Osteocyte (in vitro differentiated cells): ENCODE data around the gene SHKBP1. TPM values are rescaled to one million over a fixed set of nuclear protein-coding genes. Genes with fewer than 3 reads are reported as not detected.

Experiments
- DNase-seq: peaks from one replicate; pipeline ENCODE4 v3.0.0; 2021; ENCODE audit warnings: mixed read lengths; ENCODE audit not compliant: unreplicated experiment; ENCODE audit errors: extremely low spot score
- H3K27ac Mint-ChIP-seq: one replicate; pipeline ENCODE4 v1.8.0; 2021; ENCODE audit warnings: mild to moderate bottlenecking, mixed read lengths; ENCODE audit not compliant: unreplicated experiment
- H3K27me3 Mint-ChIP-seq: one replicate; pipeline ENCODE4 v1.8.0; 2021; ENCODE audit warnings: mixed read lengths; ENCODE audit not compliant: unreplicated experiment
- H3K36me3 Mint-ChIP-seq: one replicate; pipeline ENCODE4 v1.8.0; 2021; ENCODE audit warnings: mixed read lengths; ENCODE audit not compliant: unreplicated experiment
- H3K4me1 Mint-ChIP-seq: one replicate; pipeline ENCODE4 v1.8.0; 2021; ENCODE audit warnings: mixed read lengths; ENCODE audit not compliant: unreplicated experiment
- H3K4me3 Mint-ChIP-seq: one replicate; pipeline ENCODE4 v1.8.0; 2021; ENCODE audit warnings: mild to moderate bottlenecking, moderate library complexity, mixed read lengths; ENCODE audit not compliant: unreplicated experiment
- H3K9me3 Mint-ChIP-seq: one replicate; pipeline ENCODE4 v1.8.0; 2021; ENCODE audit warnings: mixed read lengths; ENCODE audit not compliant: unreplicated experiment
- CTCF ChIP-seq: fragments of 200-600 bp; sonication (generic); IDR thresholded peaks from 2 replicates; pipeline ENCODE4 v1.5.0; 2021; ENCODE audit warnings: antibody characterized with exemption, mild to moderate bottlenecking, moderate library complexity
- total RNA-seq: library from RNA; stranded (reverse); gene quantifications from 2 replicates; pipeline ENCODE4 v1.2.1, GENCODE V29; 2021

Gene SHKBP1
- total RNA-seq, 1 donor from 2014 or later = 53.8 TPM

GRCh38 chr19:40550951-40551350, 25.7 kb upstream of the SHKBP1 start:
- no peaks in the 10 kb centered on the region for H3K36me3 Mint-ChIP-seq

GRCh38 chr19:40552848-40553247, 23.8 kb upstream of the SHKBP1 start:
- H3K9me3 Mint-ChIP-seq = no peaks in the 10 kb centered on the region
- H3K36me3 Mint-ChIP-seq = no peaks in the 10 kb centered on the region
- H3K4me1 Mint-ChIP-seq = peaks cover 6% of the 10 kb centered on the region
- H3K27ac Mint-ChIP-seq = no peak overlapping the region
- peaks cover 65% of the 10 kb centered on the region for H3K27me3 Mint-ChIP-seq
- no peak for TF ChIP-seq CTCF
- no peak overlapping the region for H3K4me3 Mint-ChIP-seq
- DNase-seq = no peak

More at GRCh38 chr19:40550951-40551350, 25.7 kb upstream of the SHKBP1 start:
- DNase-seq = no peak
- Mint-ChIP-seq H3K4me1 (peaks cover 6% of the 10 kb centered on the region), H3K27me3 (peaks cover 70% of the 10 kb centered on the region), H3K9me3 (no peaks in the 10 kb centered on the region), H3K27ac (no peak overlapping the region), H3K4me3 (no peak overlapping the region)
- no peak for TF ChIP-seq CTCF

- peaks cover 58% of the 10 kb centered on the region for H3K27me3 Mint-ChIP-seq
- no peak overlapping the region for H3K27ac Mint-ChIP-seq
- no peak overlapping the region for H3K4me3 Mint-ChIP-seq
- peaks cover 2% of the 10 kb centered on the region for H3K4me1 Mint-ChIP-seq
- no peak for DNase-seq
- H3K36me3 Mint-ChIP-seq = no peaks in the 10 kb centered on the region
- no peaks in the 10 kb centered on the region for H3K9me3 Mint-ChIP-seq
- no peak for TF ChIP-seq CTCF
Measured at GRCh38 chr19:40553885-40554857, 22.5 kb upstream of the SHKBP1 start.

- Mint-ChIP-seq H3K9me3 (no peaks in the 10 kb centered on the region), H3K27me3 (peaks cover 55% of the 10 kb centered on the region), H3K27ac (no peak overlapping the region), H3K36me3 (no peaks in the 10 kb centered on the region), H3K4me3 (no peak overlapping the region), H3K4me1 (no peaks in the 10 kb centered on the region)
- no peak for TF ChIP-seq CTCF
- DNase-seq = no peak
Measured at GRCh38 chr19:40555978-40556689, 20.5 kb upstream of the SHKBP1 start.

GRCh38 chr19:40556953-40557530, 19.6 kb upstream of the SHKBP1 start:
- TF ChIP-seq CTCF = no peak
- H3K4me1 Mint-ChIP-seq = no peaks in the 10 kb centered on the region
- H3K27me3 Mint-ChIP-seq = peaks cover 58% of the 10 kb centered on the region
- no peaks in the 10 kb centered on the region for H3K36me3 Mint-ChIP-seq
- H3K9me3 Mint-ChIP-seq = no peaks in the 10 kb centered on the region
- no peak for DNase-seq
- no peak overlapping the region for H3K4me3 Mint-ChIP-seq
- no peak overlapping the region for H3K27ac Mint-ChIP-seq
